ENCODE measurements around the gene SNN. TPM values are rescaled to one million over a fixed set of nuclear protein-coding genes. Genes with fewer than 3 reads are reported as not detected.

Gene SNN
- total and polyA plus RNA-seq, 10 donors = 22.3 to 59.5 (median 48.7) TPM

GRCh38 chr16:11681976-11682654, 13.9 kb downstream of the SNN start:
- no peaks in the 10 kb centered on the region for H3K9me3 ChIP-seq
- 62 to 73% (median 68%) methylated on average over 12 of the region's 12 CpGs for WGBS, 5 donors
- peak; percentile 87 for DNase-seq
- no peaks in the 10 kb centered on the region for H3K27me3 ChIP-seq (replicated peaks in 1 of 7)
- TF ChIP-seq POLR2A (IDR thresholded peaks at IDR 0.05) (no peak), CTCF (IDR thresholded peaks at IDR 0.05 in 8 of 11, conservative IDR thresholded peaks at IDR 0.05 in 3 of 11) (no peak), POLR2AphosphoS5 (IDR thresholded peaks at IDR 0.05) (peak in 2 of 3 donors; percentile 36 to 64)
- intact Hi-C loops (cut with DNase I; ENCODE audit: low total_unique reads) = no loop called here
- peaks cover 0 to 87% (median 59%) of the 10 kb centered on the region in 6 donors for H3K36me3 ChIP-seq
- peaks cover 60 to 100% (median 76%) of the 10 kb centered on the region in 6 donors for H3K4me1 ChIP-seq
- H3K27ac ChIP-seq = peak overlapping the region; percentile 43 to 93 (median 79)
- peak overlapping the region in 1 of 8 donors; percentile 25 for H3K4me3 ChIP-seq

GRCh38 chr16:11682655-11683096, 14.4 kb downstream of the SNN start:
- DNase-seq = no peak
- Histone ChIP-seq H3K9me3 (no peaks in the 10 kb centered on the region), H3K27ac (peak overlapping the region; percentile 43 to 93 (median 79)), H3K4me3 (peak overlapping the region in 1 of 8 donors; percentile 25), H3K36me3 (peaks cover 0 to 87% (median 58%) of the 10 kb centered on the region in 6 donors), H3K4me1 (peaks cover 54 to 100% (median 71%) of the 10 kb centered on the region in 6 donors), H3K27me3 (replicated peaks in 1 of 7) (no peaks in the 10 kb centered on the region)
- WGBS, 5 donors = 48 to 57% (median 55%) methylated on average over 5 of the region's 5 CpGs
- TF ChIP-seq CTCF (IDR thresholded peaks at IDR 0.05 in 8 of 11, conservative IDR thresholded peaks at IDR 0.05 in 3 of 11) = no peak
- intact Hi-C loops (cut with DNase I; ENCODE audit: low total_unique reads) = no loop called here

- no peak for TF ChIP-seq POLR2AphosphoS5 (IDR thresholded peaks at IDR 0.05)
- no peak for TF ChIP-seq CTCF (IDR thresholded peaks at IDR 0.05 in 8 of 11, conservative IDR thresholded peaks at IDR 0.05 in 3 of 11)
- no peak for TF ChIP-seq POLR2A (IDR thresholded peaks at IDR 0.05)
- WGBS, 5 donors = 88 to 90% (median 88%) methylated on average over 11 of the region's 11 CpGs
- intact Hi-C loops (cut with DNase I; ENCODE audit: low total_unique reads) = no loop called here
- H3K27ac ChIP-seq = peak overlapping the region; percentile 43 to 93 (median 79)
- H3K4me3 ChIP-seq = no peak overlapping the region
- no peak for DNase-seq
- H3K4me1 ChIP-seq = peaks cover 50 to 100% (median 68%) of the 10 kb centered on the region in 6 donors
- H3K36me3 ChIP-seq = peaks cover 0 to 87% (median 57%) of the 10 kb centered on the region in 6 donors
- no peaks in the 10 kb centered on the region for H3K27me3 ChIP-seq (replicated peaks in 1 of 7)
- H3K9me3 ChIP-seq = no peaks in the 10 kb centered on the region
Observed at GRCh38 chr16:11683145-11683544, 14.9 kb downstream of the SNN start.

GRCh38 chr16:11684231-11685025, 16.2 kb downstream of the SNN start:
- no peak overlapping the region for H3K4me3 ChIP-seq
- H3K36me3 ChIP-seq = peaks cover 0 to 78% (median 47%) of the 10 kb centered on the region in 6 donors
- 91 to 95% (median 94%) methylated on average over 12 of the region's 12 CpGs for WGBS, 5 donors
- H3K4me1 ChIP-seq = peaks cover 46 to 100% (median 66%) of the 10 kb centered on the region in 6 donors
- intact Hi-C loops (cut with DNase I; ENCODE audit: low total_unique reads) = no loop called here
- no peak for DNase-seq
- H3K27me3 ChIP-seq (replicated peaks in 1 of 7) = no peaks in the 10 kb centered on the region
- peak overlapping the region in 4 of 8 donors; percentile 82 to 93 (median 92) for H3K27ac ChIP-seq
- H3K9me3 ChIP-seq = no peaks in the 10 kb centered on the region
- TF ChIP-seq POLR2A (IDR thresholded peaks at IDR 0.05) (no peak), CTCF (IDR thresholded peaks at IDR 0.05 in 8 of 11, conservative IDR thresholded peaks at IDR 0.05 in 3 of 11) (no peak), POLR2AphosphoS5 (IDR thresholded peaks at IDR 0.05) (no peak)
